Measurements from ENCODE around the gene BPNT1. TPM values are rescaled to one million over a fixed set of nuclear protein-coding genes. Genes with fewer than 3 reads are reported as not detected.

The BPNT1 gene
- total RNA-seq, 3 donors from 2014 or later = 39.6 to 87.1 (median 62.4) TPM

DNA sequence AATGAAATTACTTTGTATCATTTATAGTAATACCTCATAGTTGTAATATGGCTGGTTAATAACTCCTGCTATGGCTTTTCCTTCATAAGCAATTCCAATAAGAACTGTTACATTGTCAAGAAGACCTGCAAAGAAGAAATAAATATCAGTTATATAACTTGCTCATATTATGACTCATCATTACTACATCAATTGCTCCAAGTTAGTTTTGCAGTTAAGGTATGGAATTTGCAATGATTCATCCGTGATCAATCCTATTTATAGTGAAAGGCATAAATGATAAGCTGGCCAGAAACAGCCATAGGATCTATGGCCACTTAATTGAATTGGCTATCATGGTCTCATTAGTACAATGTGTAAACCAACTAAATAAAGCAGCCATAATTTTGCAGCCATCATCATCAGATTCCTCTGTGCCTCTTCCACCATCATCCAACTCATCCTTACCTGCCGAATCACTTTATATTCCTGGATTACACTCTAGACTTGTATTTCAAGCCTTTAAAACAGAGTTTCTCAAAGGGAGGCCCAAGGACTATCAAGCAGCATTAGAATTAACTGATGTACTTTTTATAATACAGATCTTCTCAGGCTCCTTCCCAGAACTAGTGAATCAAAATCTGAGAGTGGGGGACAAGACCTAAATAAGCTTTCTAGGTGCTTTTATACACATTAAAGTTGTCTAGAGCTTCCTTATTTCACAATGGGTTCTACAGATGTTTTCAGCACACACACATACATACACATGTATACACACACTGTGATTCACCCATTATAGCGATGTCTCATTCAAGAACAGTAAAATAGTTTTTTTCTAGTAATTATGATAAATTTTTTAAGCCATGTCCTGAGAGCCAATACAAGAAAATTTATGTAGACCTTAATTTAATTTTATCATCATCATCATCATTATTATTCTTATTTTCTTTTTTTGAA, 22.1 kb downstream of the BPNT1 start:
- H3K36me3 ChIP-seq (ENCODE audit: low read depth) = no peaks in the 10 kb centered on the region
- no peak for DNase-seq

DNA sequence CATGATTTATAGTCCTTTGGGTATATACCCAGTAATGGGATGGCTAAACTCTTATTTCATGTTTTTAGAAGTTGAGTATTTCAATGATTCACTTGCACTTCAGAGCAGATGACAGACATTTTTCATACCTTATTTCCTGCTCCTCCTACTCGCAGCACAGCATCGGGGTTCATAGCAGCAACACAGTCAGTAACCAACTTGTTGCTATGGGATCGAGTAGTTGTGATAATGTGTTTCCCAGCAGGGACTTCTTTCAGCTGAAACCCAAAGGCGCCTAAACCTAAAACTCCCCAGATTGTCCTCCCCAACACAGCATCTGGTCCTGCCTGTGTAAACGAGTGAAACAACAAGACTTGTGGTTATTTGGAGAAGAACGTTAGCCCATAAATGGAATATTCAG, 27.0 kb downstream of the BPNT1 start:
- no peaks in the 10 kb centered on the region for H3K4me1 ChIP-seq (ENCODE audit: low read depth)
- H3K4me3 ChIP-seq = no peak overlapping the region
- DNase-seq (no peak), ATAC-seq (no peak)
- intact Hi-C loops (cut with DNase I, micrococcal nuclease) = no loop called here
- TF ChIP-seq, protein P1, sequence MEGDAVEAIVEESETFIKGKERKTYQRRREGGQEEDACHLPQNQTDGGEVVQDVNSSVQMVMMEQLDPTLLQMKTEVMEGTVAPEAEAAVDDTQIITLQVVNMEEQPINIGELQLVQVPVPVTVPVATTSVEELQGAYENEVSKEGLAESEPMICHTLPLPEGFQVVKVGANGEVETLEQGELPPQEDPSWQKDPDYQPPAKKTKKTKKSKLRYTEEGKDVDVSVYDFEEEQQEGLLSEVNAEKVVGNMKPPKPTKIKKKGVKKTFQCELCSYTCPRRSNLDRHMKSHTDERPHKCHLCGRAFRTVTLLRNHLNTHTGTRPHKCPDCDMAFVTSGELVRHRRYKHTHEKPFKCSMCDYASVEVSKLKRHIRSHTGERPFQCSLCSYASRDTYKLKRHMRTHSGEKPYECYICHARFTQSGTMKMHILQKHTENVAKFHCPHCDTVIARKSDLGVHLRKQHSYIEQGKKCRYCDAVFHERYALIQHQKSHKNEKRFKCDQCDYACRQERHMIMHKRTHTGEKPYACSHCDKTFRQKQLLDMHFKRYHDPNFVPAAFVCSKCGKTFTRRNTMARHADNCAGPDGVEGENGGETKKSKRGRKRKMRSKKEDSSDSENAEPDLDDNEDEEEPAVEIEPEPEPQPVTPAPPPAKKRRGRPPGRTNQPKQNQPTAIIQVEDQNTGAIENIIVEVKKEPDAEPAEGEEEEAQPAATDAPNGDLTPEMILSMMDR (IDR thresholded peaks at IDR 0.05) = no peak
- H3K9me3 ChIP-seq = no peaks in the 10 kb centered on the region
- H3K36me3 ChIP-seq (ENCODE audit: low read depth) = no peaks in the 10 kb centered on the region

More for the DNA sequence above, 22.1 kb downstream of the BPNT1 start:
- intact Hi-C loops (cut with DNase I, micrococcal nuclease) = no loop called here
- ATAC-seq = no peak
- Histone ChIP-seq H3K4me3 (no peak overlapping the region), H3K4me1 (ENCODE audit: low read depth) (no peaks in the 10 kb centered on the region), H3K9me3 (no peaks in the 10 kb centered on the region)
- TF ChIP-seq, protein P1 (IDR thresholded peaks at IDR 0.05) = no peak

DNA sequence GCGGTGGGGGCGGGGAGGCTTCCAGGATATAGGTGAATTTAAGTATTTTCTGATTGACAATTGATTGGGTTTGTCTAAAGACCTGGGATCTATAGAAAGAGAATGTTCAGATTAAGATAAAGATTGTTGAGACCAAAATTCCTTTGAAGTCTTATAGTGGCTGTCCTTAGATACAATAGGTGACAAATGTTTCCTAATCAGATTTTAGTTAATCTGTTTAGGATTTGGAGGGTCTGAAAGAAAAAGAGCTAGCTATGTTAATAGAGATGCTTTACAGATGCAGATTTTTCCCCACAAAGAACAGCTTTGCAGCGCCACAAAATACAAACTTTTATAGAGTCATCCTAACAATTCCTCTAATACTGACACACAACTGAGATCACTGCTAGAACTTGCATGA, 28.7 kb downstream of the BPNT1 start:
- intact Hi-C loops (cut with DNase I, micrococcal nuclease) = no loop called here
- no peaks in the 10 kb centered on the region for H3K36me3 ChIP-seq (ENCODE audit: low read depth)
- H3K4me1 ChIP-seq (ENCODE audit: low read depth) = no peaks in the 10 kb centered on the region
- TF ChIP-seq, protein P1 (IDR thresholded peaks at IDR 0.05) = no peak
- ATAC-seq (no peak), DNase-seq (no peak)
- H3K4me3 ChIP-seq = no peak overlapping the region
- no peaks in the 10 kb centered on the region for H3K9me3 ChIP-seq

DNA sequence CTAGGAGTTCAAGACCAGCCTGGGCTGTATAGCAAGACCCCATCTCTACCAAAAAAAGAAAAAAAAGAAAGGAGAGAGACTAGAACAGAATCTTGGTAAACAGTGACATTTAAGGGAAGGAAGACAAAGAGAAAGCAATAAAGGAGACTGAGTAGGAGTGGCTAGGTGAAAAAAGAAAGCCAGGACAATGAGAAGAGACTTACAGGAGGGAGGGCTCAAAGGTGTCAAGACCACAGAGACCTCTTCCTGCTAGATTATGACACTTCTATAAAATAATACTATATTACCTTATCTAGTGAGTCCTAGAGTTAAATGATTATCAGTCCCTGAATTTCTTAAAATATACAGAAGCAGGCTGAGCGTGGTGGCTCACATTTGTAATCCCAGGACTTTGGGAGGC, 33.2 kb downstream of the BPNT1 start:
- peak; percentile 21 for ATAC-seq
- no peak overlapping the region for H3K4me3 ChIP-seq
- DNase-seq = no peak
- no peaks in the 10 kb centered on the region for H3K9me3 ChIP-seq
- H3K4me1 ChIP-seq (ENCODE audit: low read depth) = no peaks in the 10 kb centered on the region
- no peaks in the 10 kb centered on the region for H3K36me3 ChIP-seq (ENCODE audit: low read depth)
- intact Hi-C loops (cut with DNase I, micrococcal nuclease) = no loop called here
- TF ChIP-seq, protein P1 (IDR thresholded peaks at IDR 0.05) = no peak

DNA sequence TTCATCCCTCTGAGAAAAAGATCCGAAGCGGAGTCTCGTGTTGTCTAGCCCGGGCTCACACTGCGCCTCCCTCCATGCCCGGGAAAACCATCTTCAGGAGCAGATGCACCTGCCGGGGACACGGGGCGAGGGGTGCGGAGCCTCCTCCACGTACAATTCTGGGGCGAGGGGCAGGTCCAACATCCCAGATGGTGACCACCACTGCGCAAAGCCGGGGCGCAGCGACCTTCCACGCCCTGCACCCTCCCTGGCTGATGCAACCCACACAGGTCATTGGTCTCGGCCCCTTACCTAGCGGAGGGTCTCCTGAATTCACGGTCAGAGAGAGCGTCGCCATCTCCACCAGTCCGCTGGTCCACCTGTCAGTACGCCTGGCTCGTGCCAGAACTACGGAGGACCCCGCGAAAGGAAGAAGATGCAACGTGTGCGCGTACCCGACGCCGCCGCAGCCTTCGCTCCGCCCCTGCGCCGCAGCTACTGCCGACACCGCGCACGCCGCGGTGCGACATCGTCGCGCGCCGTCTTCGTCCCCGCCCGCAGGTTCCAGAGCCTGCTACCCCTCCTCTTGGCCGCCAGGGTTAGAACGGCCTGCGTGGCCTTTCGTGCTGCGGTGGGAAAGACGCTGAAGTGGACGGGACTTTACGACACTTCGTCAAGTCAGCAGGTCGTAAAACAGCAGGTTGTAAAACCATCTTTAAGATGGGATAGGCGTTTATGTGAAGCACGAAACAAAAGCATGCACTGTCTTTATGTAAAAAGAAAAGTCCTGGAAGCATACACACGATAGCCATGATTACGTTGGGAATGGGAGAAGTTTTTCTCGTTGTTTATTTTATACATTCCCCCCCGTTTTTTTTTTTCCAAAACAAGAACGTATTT, 43.3 kb downstream of the BPNT1 start, which contains the start of gene EPRS1:
TSS of gene EPRS1 (minus strand) at position 454 of the 879 bp plus-strand sequence. CDS start at position 337, 117 bp downstream.
- H3K4me1 ChIP-seq (ENCODE audit: low read depth) = peaks cover 18% of the 10 kb centered on the region
- DNase-seq = peak; percentile 93 to 97 (median 96)
- peak; percentile 99 for ATAC-seq
- H3K4me3 ChIP-seq = peak within 1 kb of the TSS; percentile 51
- TF ChIP-seq, protein P1 (IDR thresholded peaks at IDR 0.05) = peak; percentile 88
- intact Hi-C loops (cut with DNase I, micrococcal nuclease) = loop anchor here in 1 of 2 donors (2.0 kb wide), 1 partner anchor 49 kb away; the partner anchor contains the start of gene IARS2
- H3K36me3 ChIP-seq (ENCODE audit: low read depth) = no peaks in the 10 kb centered on the region
- H3K9me3 ChIP-seq = no peaks in the 10 kb centered on the region
